ENCODE data around the gene CPA4. TPM values are rescaled to one million over a fixed set of nuclear protein-coding genes. Genes with fewer than 3 reads are reported as not detected.
"Not testable (repeated sequence)": the region's sequence is repeated elsewhere in the genome, so short reads cannot be mapped to it uniquely, and the experiment has no call there.

Gene CPA4
- total RNA-seq, 1 donor from 2014 or later, result not detected

GRCh38 chr7:130305433-130306042, 12.6 kb downstream of the CPA4 start:
- intact Hi-C loops (cut with DNase I), result no loop called here
- DNase-seq, result no peak

GRCh38 chr7:130309986-130310385, 17.0 kb downstream of the CPA4 start:
- ATAC-seq (no peak), DNase-seq (no peak)
- TF ChIP-seq CTCF (IDR thresholded peaks at IDR 0.05), result no peak

More at GRCh38 chr7:130305433-130306042, 12.6 kb downstream of the CPA4 start:
- no peaks in the 10 kb centered on the region for H3K9me3 ChIP-seq
- ATAC-seq, result no peak
- H3K4me3 ChIP-seq, result no peak overlapping the region
- no peaks in the 10 kb centered on the region for H3K27me3 ChIP-seq
- H3K4me1 ChIP-seq, result no peaks in the 10 kb centered on the region
- no peaks in the 10 kb centered on the region for H3K36me3 ChIP-seq
- no peak overlapping the region for H3K27ac ChIP-seq
- TF ChIP-seq CTCF (IDR thresholded peaks at IDR 0.05), result no peak

GRCh38 chr7:130314305-130314704, 21.3 kb downstream of the CPA4 start:
- H3K4me1 ChIP-seq, result no peaks in the 10 kb centered on the region
- no peak overlapping the region for H3K4me3 ChIP-seq
- intact Hi-C loops (cut with DNase I), result no loop called here
- H3K27me3 ChIP-seq, result no peaks in the 10 kb centered on the region
- no peaks in the 10 kb centered on the region for H3K9me3 ChIP-seq
- ATAC-seq, result no peak
- no peak for DNase-seq
- TF ChIP-seq CTCF (IDR thresholded peaks at IDR 0.05), result no peak
- H3K27ac ChIP-seq, result no peak overlapping the region
- no peaks in the 10 kb centered on the region for H3K36me3 ChIP-seq

More at GRCh38 chr7:130309986-130310385, 17.0 kb downstream of the CPA4 start:
- Histone ChIP-seq H3K27ac (no peak overlapping the region), H3K36me3 (no peaks in the 10 kb centered on the region), H3K4me1 (no peaks in the 10 kb centered on the region), H3K9me3 (no peaks in the 10 kb centered on the region), H3K4me3 (no peak overlapping the region), H3K27me3 (no peaks in the 10 kb centered on the region)
- intact Hi-C loops (cut with DNase I), result no loop called here

- Histone ChIP-seq H3K4me3 (no peak overlapping the region), H3K27me3 (no peaks in the 10 kb centered on the region), H3K4me1 (no peaks in the 10 kb centered on the region), H3K36me3 (no peaks in the 10 kb centered on the region), H3K9me3 (no peaks in the 10 kb centered on the region), H3K27ac (no peak overlapping the region)
- ATAC-seq (no peak), DNase-seq (no peak)
- no peak for TF ChIP-seq CTCF (IDR thresholded peaks at IDR 0.05)
- intact Hi-C loops (cut with DNase I), result no loop called here
These were observed 26.6 kb downstream of the CPA4 start for GRCh38 chr7:130319541-130319940.

GRCh38 chr7:130321542-130322229, 28.7 kb downstream of the CPA4 start:
- H3K27me3 ChIP-seq; H3K9me3 ChIP-seq; H3K4me1 ChIP-seq; DNase-seq; ATAC-seq; H3K27ac ChIP-seq; H3K4me3 ChIP-seq; H3K36me3 ChIP-seq; intact Hi-C loops (cut with DNase I): not testable (repeated sequence)

- intact Hi-C loops (cut with DNase I), result no loop called here
- ATAC-seq (no peak), DNase-seq (no peak)
- no peaks in the 10 kb centered on the region for H3K27me3 ChIP-seq
- H3K27ac ChIP-seq, result no peak overlapping the region
- no peak for TF ChIP-seq CTCF (IDR thresholded peaks at IDR 0.05)
- H3K4me1 ChIP-seq, result no peaks in the 10 kb centered on the region
- H3K9me3 ChIP-seq, result no peaks in the 10 kb centered on the region
- no peaks in the 10 kb centered on the region for H3K36me3 ChIP-seq
- H3K4me3 ChIP-seq, result no peak overlapping the region
These were observed 29.7 kb downstream of the CPA4 start for GRCh38 chr7:130322615-130323014.
